T follicular helper cell (primary cell): ENCODE measurements around the gene TMCC1.
A peak's percentile ranks its signal among the peaks of the same experiment; 100 is the strongest.
"Not testable (repeated sequence)": the region's sequence is repeated elsewhere in the genome, so short reads cannot be mapped to it uniquely, and the experiment has no call there.

ENCODE experiments used
- DNase-seq: peaks from one replicate; pipeline ENCODE4 v3.0.0-alpha.2; 2020; ENCODE audit warnings: low read depth

Gene TMCC1

GRCh38 chr3:129836381-129837064 is 57.0 kb downstream of the TMCC1 start:
- DNase-seq: no peak

DNA sequence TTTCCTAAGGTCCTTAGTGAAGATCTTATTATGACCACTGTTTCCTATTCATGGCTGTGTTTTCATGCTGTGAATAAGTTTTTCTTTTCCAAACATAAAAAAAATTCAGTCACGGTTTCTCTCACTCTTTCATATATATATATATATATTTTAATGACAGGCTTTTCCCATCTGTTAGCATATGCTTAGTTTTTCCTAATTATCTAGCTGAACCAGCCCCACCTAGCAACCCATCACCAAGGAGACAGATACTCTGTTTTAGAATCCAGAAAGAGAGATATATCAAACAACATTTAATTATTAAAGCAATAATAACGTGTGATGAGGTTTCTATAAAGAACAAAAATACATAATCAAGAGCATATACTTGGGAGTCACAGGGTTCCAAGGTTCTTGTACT is 58.3 kb downstream of the TMCC1 start:
- no peak for DNase-seq

- DNase-seq: no peak
Observed at GRCh38 chr3:129834580-129834979, 58.9 kb downstream of the TMCC1 start.

DNA sequence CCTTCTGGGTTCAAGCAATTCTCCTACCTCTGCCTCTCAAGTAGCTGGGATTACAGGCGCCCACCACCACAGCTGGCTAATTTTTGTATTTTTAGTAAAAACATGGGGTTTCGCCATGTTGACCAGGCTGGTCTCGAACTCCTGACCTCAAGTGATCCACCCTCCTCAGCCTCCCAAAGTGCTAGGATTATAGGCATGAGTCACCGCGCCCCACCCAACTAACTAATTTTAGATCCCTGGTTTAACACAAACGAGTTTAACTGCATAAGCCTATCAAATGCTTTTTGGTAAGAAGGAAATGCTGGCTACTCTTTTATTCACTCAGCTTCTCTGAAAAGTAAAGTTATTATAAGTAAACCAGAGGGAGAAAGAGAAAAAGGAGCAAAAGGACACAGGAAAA is 61.6 kb downstream of the TMCC1 start:
- DNase-seq: not testable (repeated sequence)

DNA sequence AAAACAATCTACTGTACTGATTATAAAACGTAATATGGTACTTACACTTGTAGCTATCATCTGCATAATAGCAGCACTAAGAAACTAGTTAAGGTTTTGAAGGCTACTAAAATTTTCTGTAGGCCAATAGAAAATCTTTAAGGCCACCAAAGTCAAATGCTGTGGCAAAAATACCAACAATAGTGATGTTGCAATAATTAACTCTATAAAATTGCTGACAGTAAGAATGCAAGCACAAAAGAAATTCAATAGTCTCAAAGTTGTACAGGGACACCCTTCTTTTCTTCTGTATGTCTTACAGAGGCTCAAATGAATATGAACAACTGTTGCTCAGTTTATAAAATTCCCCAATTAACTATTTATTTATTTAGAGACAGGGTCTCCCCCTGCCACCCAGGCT is 62.0 kb downstream of the TMCC1 start:
- no peak for DNase-seq

GRCh38 chr3:129829640-129830039 is 63.9 kb downstream of the TMCC1 start:
- peak; percentile 4 for DNase-seq

- DNase-seq: peak; percentile 3
Observed at GRCh38 chr3:129827765-129828164, 65.7 kb downstream of the TMCC1 start.

GRCh38 chr3:129824926-129825541 is 68.5 kb downstream of the TMCC1 start:
- DNase-seq: peak; percentile 18

GRCh38 chr3:129822679-129823078 is 70.8 kb downstream of the TMCC1 start:
- no peak for DNase-seq

DNA sequence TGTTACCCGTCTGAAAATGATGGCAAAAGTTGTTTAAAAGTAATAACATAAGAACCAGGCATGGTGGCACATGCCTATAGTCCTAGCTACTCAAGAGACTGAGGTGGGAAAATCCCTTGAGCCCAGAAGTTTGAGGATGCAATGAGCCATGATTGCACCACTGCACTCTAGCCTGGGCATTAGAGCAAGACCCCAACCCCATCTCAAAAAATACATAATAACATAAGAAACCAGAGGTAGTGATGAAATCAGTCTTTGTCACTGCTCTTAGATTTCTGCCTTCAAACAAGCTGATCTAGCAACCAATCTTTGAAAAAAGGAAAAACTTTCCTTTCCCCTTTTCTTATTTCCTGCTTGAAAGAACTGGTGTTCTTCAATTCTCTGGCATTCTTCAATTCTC is 71.3 kb downstream of the TMCC1 start:
- DNase-seq: no peak

DNA sequence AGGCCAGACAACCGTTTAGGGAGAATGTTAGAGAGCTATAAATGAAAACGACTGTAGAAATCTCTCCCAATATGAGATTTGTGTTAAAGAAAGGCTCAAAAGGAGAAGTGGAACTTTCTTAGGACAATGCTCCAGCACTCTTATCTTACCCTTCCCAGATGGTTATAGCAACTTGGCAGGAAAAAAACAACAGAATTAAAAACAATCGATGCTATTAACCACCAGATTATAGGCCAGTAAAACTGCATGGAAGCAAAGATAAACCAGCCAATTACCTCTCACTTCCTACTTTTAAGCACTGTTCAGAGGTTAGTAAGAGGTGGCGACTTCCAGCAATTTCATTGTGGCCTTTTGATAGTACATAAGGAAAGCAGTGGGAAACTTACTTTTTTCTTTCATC is 72.9 kb downstream of the TMCC1 start:
- DNase-seq: no peak

GRCh38 chr3:129812589-129812988 is 80.9 kb downstream of the TMCC1 start:
- DNase-seq: no peak

DNA sequence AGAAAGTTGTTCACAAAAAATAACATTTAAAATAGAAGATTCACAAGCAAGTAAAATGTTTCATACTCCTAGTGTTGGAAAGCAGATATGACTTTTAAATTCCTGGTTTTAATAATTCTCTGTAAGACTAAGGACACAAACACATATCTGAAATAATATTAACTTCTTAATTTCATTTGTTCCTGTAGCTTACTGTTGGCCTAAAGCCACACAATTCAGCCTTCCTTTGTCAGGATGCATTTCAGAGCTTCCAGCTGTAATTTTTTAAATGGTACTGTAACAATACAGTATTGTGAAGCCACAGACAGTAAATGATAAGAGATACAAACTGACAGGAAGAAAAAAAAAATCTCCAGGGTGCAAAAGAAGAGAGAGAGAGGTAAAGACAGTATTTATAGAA is 84.2 kb downstream of the TMCC1 start:
- DNase-seq: no peak

GRCh38 chr3:129796146-129796545 is 97.4 kb downstream of the TMCC1 start:
- no peak for DNase-seq

DNA sequence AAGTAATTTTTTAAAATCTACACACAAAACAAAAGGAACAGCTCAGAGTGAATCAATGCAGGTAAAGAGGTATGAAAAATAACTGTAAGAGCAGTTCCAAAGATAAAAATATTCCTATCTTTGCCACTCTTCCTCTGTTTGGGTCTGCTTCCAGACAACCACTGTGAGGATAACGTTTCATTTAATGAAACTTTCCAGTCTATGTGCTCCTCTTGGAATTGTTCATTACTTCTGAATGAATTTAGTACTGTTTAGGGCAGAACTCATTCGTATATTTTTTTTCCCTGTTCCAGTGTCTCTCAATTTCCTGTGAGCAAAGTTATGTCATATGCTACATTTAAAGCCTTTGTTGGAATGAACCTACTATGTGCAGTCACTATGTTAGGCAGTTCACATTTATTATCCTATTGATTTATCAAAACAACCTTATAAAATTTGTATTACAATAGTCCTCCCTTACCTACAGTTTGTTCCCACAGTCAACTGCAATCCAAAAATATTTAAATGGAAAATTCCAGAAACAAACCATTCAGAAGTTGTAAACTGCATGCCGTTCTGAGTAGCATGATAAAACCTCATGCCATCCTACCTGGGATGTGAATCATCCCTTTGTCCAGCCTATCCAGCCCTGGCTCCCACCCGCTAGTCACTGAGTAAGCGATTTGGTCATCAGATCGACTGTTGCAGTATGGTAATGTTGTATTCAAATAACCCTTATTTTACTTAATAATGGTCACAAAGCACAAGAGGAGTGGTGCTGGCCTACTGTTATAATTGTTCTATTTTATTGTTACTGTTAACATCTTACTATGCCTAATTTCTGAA is 98.1 kb downstream of the TMCC1 start:
- no peak for DNase-seq

DNA sequence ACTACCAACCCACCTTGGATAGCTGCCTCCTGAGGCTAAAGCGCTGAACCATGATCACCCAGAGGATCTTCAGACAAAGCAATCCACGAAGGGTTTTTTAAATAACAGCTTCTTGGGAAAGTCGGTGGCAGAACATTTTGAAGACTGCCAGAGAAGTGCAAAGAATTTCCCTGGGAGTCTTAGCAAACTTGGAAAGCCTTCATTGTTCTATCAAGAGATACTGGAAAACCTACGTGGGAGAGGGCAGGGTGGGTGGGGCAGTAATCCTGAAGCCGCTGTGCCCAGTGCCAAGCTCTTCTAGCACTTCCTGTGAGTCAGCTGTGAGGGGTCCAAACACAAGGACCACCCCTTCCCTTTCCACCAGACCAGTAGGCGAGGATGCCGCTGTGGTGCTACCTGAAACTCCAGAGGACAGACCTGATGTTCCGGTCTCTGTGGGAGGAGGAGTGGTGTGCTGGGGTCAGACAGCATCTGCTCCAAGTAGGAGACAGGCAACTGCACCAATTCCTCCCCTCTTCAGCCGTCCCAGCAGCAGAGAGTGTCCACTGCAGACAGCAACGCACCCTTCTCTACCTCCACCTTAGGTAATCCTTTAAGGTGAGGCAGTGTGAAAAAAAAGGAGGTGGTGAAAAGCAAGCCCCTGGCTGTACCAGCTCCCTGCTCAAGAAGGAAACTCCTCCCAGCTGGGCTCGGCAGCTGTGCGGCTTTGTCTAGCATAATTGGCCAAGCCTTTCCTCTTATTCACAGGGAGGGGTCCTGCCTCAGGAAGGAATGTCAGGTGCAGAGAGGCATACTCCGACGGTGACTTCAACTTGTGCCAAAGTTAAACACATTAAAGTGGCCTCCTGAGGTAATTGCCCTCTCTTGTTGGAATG is 99.0 kb downstream of the TMCC1 start:
- no peak for DNase-seq

- DNase-seq: no peak
Observed at GRCh38 chr3:129793942-129794310, 99.6 kb downstream of the TMCC1 start.

GRCh38 chr3:129793319-129793718 is 100.2 kb downstream of the TMCC1 start:
- DNase-seq: no peak

- DNase-seq: no peak
Observed at GRCh38 chr3:129783470-129783869, 110.0 kb downstream of the TMCC1 start.

GRCh38 chr3:129778871-129779270 is 114.6 kb downstream of the TMCC1 start:
- DNase-seq: no peak

- DNase-seq: no peak
Observed at GRCh38 chr3:129777806-129778205, 115.7 kb downstream of the TMCC1 start.

- no peak for DNase-seq
Observed at GRCh38 chr3:129775870-129776269, 117.6 kb downstream of the TMCC1 start.
